Cortex of kidney (tissue), 1 donor: ENCODE results near the gene SLC23A2.

Experiments used
- DNase-seq: peaks from one replicate; lab custom pipeline; 2025; lab: John Stamatoyannopoulos, UW

Gene SLC23A2

GRCh38 chr20:4846821-4847220 lies 154.5 kb downstream of the SLC23A2 start:
- no peak for DNase-seq

- no peak for DNase-seq
These were observed 156.4 kb downstream of the SLC23A2 start for GRCh38 chr20:4844751-4845465.

- no peak for DNase-seq
These were observed 157.0 kb downstream of the SLC23A2 start for GRCh38 chr20:4844325-4844724.

GRCh38 chr20:4840801-4841200 lies 160.5 kb downstream of the SLC23A2 start:
- DNase-seq: no peak

GRCh38 chr20:4838526-4838925 lies 162.8 kb downstream of the SLC23A2 start:
- DNase-seq: no peak

- DNase-seq: no peak
These were observed 163.6 kb downstream of the SLC23A2 start for GRCh38 chr20:4837760-4838159.

GRCh38 chr20:4836935-4837334 lies 164.4 kb downstream of the SLC23A2 start:
- no peak for DNase-seq

GRCh38 chr20:4836473-4836872 lies 164.8 kb downstream of the SLC23A2 start:
- DNase-seq: no peak

- DNase-seq: no peak
These were observed 165.8 kb downstream of the SLC23A2 start for GRCh38 chr20:4835244-4836177.

- no peak for DNase-seq
These were observed 168.1 kb downstream of the SLC23A2 start for GRCh38 chr20:4833074-4833728.

- DNase-seq: no peak
These were observed 168.8 kb downstream of the SLC23A2 start for GRCh38 chr20:4832469-4832868.

- no peak for DNase-seq
These were observed 170.6 kb downstream of the SLC23A2 start for GRCh38 chr20:4830696-4831095.

- no peak for DNase-seq
These were observed 171.1 kb downstream of the SLC23A2 start for GRCh38 chr20:4830259-4830658.

- no peak for DNase-seq
These were observed 171.6 kb downstream of the SLC23A2 start for GRCh38 chr20:4829514-4830215.

- DNase-seq: no peak
These were observed 172.3 kb downstream of the SLC23A2 start for GRCh38 chr20:4828830-4829513.

GRCh38 chr20:4821590-4821989 lies 179.7 kb downstream of the SLC23A2 start:
- DNase-seq: no peak

- no peak for DNase-seq
These were observed 180.3 kb downstream of the SLC23A2 start for GRCh38 chr20:4820806-4821518.

GRCh38 chr20:4819901-4820300 lies 181.4 kb downstream of the SLC23A2 start:
- no peak for DNase-seq

GRCh38 chr20:4817230-4817671 lies 184.1 kb downstream of the SLC23A2 start:
- no peak for DNase-seq

GRCh38 chr20:4815628-4816027 lies 185.7 kb downstream of the SLC23A2 start:
- no peak for DNase-seq
